Liver (tissue), 3 donors: Measurements from ENCODE around the gene MS4A5.

Source experiments
- FOXA1 ChIP-seq: IDR thresholded peaks from 2 replicates; pipeline ENCODE4 v1.6.1; 2016; ENCODE audit warnings: antibody characterized with exemption
- JUND ChIP-seq, 2 donors: IDR thresholded peaks; 2 replicates each; pipeline ENCODE4 v1.6.1; 2016; ENCODE audit warnings: antibody characterized with exemption in 2 of 2
- NR2F2 ChIP-seq: IDR thresholded peaks from 2 replicates; pipeline ENCODE4 v1.6.1; 2016; ENCODE audit warnings: antibody characterized with exemption
- RAD21 ChIP-seq, 2 donors: IDR thresholded peaks; 2 replicates each; pipeline ENCODE4 v1.6.1; 2016; ENCODE audit warnings: antibody characterized with exemption in 2 of 2, mild to moderate bottlenecking in 2 of 2
- TAF1 ChIP-seq: conservative IDR thresholded peaks from 2 replicates; pipeline ENCODE4 v1.6.1; 2016; ENCODE audit warnings: antibody characterized with exemption, mild to moderate bottlenecking
- YY1 ChIP-seq: IDR thresholded peaks from 2 replicates; pipeline ENCODE4 v1.6.1; 2016; ENCODE audit warnings: antibody characterized with exemption, mild to moderate bottlenecking
- TF ChIP-seq, protein P1 (sequence below): fragments of 150-350 bp; IDR thresholded peaks from 2 replicates; pipeline ENCODE4 v1.5.1; 2017; ENCODE audit warnings: improper control_type of control experiment, low read depth, low read length; ENCODE audit not compliant: missing input control
- TF ChIP-seq, protein P2 (sequence below): IDR thresholded peaks from 2 replicates; pipeline ENCODE4 v1.6.1; 2016; ENCODE audit warnings: antibody characterized with exemption, mild to moderate bottlenecking
- donor health status: healthy.
- donor health status: healthy.

DNA sequence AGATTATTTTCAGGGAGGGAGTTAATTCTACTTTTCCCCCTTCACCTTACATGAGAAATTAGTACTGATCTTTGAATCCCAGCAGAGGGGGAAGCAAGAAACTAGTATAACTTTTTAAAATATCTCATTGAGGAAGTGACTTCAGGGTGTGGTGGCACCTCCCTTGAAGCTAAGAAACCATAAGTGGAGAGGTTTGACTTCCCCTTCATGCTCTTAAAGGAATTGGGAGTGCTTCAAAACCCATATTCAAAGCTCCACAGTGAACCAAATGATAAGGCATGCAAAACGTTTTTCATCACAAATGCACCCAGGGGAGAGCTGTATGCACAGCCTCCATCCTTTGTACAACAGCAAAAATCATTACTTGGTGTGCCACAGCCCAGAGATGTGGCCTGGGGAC lies 32.6 kb upstream of the MS4A5 start:
- TF ChIP-seq RAD21 (IDR thresholded peaks at IDR 0.05), result no peak
- TF ChIP-seq, protein P1, sequence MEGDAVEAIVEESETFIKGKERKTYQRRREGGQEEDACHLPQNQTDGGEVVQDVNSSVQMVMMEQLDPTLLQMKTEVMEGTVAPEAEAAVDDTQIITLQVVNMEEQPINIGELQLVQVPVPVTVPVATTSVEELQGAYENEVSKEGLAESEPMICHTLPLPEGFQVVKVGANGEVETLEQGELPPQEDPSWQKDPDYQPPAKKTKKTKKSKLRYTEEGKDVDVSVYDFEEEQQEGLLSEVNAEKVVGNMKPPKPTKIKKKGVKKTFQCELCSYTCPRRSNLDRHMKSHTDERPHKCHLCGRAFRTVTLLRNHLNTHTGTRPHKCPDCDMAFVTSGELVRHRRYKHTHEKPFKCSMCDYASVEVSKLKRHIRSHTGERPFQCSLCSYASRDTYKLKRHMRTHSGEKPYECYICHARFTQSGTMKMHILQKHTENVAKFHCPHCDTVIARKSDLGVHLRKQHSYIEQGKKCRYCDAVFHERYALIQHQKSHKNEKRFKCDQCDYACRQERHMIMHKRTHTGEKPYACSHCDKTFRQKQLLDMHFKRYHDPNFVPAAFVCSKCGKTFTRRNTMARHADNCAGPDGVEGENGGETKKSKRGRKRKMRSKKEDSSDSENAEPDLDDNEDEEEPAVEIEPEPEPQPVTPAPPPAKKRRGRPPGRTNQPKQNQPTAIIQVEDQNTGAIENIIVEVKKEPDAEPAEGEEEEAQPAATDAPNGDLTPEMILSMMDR, result no peak
- no peak for TF ChIP-seq TAF1
- TF ChIP-seq JUND (IDR thresholded peaks at IDR 0.05), result no peak
- no peak for TF ChIP-seq NR2F2
- TF ChIP-seq YY1, result no peak
- TF ChIP-seq FOXA1, result no peak
- TF ChIP-seq, protein P2, sequence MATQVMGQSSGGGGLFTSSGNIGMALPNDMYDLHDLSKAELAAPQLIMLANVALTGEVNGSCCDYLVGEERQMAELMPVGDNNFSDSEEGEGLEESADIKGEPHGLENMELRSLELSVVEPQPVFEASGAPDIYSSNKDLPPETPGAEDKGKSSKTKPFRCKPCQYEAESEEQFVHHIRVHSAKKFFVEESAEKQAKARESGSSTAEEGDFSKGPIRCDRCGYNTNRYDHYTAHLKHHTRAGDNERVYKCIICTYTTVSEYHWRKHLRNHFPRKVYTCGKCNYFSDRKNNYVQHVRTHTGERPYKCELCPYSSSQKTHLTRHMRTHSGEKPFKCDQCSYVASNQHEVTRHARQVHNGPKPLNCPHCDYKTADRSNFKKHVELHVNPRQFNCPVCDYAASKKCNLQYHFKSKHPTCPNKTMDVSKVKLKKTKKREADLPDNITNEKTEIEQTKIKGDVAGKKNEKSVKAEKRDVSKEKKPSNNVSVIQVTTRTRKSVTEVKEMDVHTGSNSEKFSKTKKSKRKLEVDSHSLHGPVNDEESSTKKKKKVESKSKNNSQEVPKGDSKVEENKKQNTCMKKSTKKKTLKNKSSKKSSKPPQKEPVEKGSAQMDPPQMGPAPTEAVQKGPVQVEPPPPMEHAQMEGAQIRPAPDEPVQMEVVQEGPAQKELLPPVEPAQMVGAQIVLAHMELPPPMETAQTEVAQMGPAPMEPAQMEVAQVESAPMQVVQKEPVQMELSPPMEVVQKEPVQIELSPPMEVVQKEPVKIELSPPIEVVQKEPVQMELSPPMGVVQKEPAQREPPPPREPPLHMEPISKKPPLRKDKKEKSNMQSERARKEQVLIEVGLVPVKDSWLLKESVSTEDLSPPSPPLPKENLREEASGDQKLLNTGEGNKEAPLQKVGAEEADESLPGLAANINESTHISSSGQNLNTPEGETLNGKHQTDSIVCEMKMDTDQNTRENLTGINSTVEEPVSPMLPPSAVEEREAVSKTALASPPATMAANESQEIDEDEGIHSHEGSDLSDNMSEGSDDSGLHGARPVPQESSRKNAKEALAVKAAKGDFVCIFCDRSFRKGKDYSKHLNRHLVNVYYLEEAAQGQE, result no peak
